ENCODE measurements around the gene AGXT.

The AGXT gene

DNA sequence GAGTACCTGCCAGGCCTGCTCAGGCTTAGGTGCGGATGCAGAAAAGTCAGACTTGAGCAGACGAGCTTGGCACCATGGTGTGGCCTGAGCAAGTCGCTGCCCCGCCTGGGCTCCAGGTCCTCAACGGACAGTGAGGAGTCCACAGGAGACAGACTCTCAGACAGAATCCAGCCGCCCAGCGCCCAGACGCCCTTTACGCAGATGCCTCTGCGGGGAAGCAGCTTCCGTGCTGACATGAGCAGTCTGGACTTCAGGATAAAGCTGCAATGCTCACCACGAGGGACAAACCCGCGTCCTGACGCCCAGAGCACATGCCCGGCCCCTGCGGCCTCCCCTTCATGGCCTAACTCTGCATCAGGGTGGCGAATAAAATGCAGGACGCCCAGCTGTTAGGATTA is 30.8 kb downstream of the AGXT start:
- DNase-seq: no peak

DNA sequence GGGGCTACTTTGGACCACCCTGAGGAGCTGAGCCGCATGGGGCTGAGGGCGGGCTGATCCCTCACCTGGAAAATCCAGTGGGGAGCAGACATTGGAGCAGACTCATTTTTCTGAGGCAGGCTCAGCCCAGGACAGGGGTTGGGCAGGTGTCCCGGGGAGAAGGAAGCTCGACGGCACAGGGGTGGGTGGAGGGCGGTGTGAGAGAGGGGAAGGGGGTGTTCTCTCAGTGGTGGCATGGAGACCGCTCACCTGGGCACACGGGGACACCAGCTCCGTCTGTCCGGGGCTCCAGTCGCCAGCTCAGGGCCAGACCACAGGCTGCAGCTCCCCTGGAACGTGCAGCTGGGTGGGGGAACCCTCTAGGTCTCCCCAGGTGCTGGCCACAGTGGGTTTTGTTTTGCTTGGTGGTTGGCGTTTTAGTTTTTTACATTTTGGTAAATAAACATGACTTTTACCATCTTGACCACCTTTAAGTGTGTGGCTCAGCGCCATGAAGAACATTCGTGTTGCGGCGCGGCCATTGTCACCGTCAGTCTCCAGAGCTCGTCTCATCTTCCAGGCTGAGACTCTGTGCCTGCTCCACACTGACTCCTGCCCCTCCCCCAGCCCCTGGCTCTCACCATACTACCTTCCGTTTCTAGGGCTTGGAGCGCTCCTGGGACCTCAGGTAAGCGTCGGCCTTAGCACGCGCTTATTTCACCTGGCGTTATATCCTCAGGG is 31.7 kb downstream of the AGXT start:
- DNase-seq: no peak

DNA sequence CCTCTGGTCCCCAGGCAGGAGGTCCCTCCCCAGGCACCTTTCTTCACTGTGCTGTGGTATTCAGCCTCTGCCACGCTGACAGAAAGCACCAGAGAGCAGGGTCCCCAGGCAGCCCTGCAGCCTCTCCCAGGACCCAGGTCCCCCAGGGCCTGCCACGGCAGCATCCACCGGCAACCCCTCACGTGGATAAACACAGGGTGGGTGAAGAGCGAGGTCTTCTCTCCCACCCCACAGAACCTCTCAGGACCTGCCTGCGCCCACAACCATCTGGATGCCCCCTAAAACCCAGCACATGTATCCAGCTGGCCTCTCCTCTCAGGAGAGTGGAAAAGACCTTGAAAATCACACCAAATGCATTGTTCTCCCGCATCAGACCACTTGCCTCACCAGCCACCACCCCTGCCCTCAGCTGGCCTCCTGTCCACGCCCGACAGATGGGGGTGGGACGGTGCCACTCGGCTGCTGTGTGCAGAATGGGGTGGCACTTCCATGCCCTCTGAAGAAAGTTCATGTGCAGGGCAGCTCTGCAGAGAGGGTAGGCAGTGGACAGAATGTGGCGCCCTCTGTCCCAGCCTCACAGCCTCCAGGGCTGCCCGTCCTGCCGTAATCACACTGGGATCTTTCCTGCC is 33.5 kb downstream of the AGXT start:
- no peak for DNase-seq

DNA sequence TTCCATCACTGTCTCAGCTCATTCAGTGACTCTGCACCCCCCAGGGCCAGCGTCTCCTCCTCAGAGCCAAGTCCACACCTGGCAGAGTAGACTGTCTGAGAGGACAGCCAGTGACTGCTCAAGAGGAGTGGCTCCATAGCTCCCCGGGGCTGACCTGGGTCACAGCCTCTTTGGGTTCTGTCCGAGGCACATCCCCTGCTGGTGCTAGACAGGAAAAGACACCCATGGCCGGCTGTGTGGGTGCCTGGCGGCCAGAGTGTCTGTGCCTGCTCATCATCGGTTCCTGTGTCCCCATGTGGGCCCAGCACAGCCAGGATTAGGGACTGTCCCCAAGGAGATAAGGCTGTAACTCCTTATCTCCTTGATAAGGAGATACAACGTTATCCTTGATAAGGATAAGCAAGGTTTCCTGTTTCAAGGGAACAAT is 34.0 kb downstream of the AGXT start:
- no peak for DNase-seq

DNA sequence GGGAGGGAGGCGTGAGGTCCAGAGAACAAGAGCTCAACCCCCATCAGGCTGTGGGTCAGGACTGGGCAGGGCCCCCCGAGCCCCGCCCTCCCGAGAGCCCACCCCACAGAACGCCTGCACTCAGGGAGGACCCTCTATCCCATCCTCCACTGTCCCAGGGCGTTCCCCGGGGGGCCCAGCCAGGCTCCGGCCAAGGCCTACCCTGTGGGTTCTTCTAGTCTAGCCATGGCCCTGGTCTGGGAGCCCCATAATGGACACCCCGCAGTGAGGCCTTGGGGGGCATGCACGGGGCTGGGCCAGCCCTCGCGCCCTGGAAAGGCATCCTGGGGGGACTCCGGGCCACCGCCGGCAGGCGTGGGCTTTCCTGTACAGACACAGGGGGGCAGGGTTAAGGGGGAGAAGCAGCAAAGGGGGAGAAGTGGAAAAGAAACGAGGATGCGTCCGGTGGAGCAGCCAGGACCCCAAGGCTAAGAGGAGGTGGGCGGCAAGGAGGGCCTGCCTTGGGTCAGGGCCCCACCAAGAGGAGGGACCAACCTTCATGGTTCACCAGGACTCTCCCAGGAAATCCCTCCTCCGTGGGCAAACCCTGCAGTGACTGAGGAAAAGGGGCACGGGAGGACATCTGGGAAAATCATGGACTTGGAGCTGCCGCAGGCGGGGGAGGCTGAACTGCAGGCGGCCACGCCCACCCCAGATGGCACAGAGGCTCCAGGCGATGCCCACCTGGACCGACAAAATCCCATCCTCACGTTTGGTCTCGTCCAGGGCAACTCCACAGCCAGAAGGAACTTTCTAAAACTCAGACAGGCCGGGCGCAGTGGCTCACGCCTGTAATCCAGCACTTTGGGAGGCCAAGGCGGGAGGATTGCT is 34.8 kb downstream of the AGXT start:
- DNase-seq: no peak

DNA sequence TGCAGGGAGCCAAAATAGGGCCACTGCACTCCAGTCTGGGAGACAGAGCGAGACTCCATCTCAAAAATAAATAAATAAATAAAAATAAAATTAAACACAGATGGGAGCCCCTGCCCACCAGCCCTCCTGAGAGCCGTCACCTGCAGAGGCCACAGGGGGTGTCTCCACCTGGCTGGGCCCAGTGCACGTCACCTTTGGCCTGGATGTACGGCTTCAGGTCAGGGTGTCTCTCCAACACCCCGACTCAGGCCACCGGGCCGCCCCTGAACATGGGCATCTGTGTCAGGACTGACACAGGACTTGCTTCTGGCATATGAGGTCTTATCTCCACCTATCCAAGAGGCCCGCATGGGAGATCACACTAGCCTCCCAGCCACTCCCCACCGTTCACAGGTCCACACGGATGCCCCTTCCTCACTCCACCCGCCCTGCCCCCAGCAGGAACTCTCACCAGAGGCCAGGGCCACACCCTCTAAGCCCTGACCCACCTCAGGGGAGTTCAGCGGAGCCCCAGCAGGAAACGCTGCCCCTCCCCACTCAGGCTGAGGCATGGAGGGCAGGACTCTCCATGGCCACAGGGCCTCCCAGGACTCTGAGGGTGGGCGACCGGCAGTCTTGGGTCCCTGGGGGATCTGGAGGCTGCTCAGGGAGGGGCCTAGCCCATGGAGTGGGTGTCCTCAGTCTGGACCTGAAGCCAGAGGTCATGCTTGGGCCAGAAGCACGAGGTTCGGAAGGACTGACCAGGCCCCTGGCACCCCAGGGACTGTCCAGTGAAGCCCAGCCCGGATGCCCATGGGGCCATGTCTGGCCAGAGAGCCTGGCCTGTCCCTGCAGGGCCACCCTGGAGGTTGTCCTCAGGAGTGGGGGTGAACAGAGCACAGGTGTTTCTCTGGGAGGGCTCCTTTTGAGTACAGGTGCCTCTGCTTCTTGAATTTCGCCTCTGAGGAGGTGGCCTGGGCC is 35.9 kb downstream of the AGXT start:
- DNase-seq: no peak

DNA sequence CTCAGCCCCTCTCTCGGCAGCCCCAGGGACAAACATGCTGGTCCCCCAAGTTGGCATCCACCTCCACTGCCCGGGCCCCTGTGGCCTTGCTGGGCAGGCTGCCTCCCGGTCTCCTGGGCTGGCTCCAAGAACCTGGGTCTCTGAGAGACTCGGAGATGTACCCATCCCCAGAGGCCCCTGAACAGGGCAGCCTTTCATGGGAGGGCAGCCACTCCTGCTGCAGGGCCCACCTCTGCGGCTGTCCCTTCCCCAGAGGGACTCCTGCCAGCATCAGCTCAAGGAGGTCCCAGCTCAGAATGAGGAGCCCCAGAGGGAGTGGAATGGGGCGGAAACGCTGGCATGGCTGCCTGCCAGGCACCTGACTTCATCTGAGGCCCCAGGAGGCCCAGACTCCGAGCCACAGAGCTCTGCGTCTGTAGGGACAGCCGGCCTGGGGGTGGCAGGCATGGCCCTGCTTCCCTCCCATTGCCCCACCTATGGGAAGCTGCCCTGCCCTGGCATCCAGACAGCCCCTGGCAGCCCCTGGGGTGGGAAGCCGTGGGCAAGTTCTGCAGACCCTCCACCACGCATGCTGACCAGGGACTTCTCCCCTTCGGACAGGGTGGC is 36.7 kb downstream of the AGXT start:
- DNase-seq: no peak

DNA sequence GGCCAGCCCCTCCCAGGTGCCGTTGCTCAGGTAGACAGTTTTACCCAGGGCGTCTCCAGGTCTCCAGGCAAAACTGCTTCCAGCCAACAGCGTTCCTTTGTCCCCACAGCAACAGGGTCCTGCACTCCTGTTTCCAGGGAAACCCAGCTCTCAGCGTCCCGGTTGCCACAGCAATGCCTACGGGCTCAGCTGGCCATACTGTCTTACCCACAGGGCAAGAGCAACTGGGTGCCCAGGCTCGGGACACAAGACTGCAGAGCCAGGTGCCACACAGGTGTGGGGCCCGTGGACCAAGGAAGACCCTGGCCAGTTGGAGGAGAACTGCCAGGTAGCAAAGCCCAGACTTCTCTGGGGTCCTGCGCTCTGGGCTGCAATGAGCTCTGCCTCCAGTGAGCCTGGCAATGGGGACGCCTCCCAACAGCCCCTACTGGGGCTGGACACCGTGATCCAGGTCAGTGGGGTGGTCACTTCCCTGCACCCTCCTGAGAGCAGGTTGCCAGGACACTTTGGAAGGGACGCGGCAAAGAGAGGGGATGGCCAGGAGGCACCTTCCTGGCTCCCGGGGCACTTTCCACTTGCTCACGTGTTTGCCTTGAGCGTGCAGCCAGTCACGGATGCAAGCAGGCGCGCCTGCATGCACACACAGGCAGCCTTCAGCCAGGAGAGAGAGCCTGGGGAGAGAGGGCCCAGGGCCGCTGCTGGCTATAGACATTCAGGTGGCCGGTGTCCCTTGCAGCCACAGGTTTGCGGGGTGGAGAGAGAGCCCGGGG is 37.7 kb downstream of the AGXT start, which contains the start of gene CROCC2:
TSS of gene CROCC2 (plus strand) at position 196 of the 770 bp plus-strand sequence. CDS start at position 374, 178 bp downstream.
- no peak for DNase-seq

DNA sequence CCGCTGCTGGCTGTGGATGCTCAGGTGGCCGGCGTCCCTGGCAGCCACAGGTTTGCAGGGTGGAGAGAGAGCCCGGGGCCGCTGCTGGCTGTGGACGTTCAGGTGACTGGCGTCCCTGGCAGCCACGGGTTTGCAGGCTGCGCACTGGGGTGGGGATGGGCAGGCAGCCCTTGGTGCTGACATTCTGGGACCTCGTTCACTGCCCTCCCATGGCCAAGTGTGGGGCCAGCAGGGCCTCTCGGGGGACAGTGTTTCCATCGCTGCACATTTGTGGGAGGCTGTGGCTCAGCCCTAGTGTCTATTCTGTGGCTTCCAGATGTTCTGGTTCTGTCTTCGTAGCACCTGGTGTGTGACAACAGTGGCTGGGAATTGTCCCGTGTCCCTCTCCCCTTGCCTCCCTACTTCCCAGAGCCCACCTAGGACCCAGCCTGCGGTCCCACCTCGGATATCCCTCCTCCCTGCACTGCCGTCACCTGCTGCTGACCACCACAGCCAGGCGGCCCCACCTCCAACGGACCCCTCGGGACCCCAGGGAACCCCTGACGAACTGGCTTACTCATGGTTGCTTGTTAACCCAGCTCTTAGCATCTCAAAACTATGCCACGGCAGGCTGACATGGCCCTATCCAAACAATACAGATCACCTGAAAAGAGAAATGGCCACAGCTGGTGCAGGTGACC is 38.4 kb downstream of the AGXT start:
- DNase-seq: no peak

DNA sequence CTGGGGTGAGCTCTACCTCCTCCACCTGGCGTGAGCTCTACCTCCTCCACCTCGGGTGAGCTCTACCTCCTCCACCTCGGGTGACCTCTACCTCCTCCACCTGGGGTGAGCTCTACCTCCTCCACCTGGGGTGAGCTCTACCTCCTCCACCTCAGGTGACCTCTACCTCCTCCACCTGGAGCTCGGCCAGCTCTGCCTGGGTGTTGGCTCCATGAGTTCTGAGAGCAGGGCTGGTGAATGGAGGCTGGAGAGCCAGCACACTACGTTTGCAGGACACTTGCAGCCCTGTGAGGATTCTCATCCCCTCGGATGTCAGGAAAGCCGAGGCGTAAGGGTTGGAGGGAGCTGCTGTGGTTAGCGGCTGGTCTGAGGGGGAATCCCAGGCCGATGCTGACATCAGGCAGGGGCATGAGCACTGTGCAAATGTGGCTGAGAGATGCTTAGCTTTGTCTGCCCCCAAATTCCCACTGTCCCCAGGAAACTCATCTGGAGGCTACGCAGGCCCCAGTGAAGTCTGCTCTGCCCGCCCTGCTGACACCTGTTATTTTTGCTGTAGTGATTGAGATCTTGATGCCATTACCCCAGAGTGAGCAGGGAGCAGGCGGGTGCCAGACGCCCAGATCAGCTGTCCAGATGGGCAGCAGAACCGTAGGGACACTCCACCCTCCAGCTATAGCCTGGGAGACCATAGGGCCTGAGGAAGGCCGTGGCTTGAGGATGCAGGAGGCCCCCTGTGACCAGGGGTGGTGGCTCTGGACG is 40.8 kb downstream of the AGXT start:
- DNase-seq: no peak

DNA sequence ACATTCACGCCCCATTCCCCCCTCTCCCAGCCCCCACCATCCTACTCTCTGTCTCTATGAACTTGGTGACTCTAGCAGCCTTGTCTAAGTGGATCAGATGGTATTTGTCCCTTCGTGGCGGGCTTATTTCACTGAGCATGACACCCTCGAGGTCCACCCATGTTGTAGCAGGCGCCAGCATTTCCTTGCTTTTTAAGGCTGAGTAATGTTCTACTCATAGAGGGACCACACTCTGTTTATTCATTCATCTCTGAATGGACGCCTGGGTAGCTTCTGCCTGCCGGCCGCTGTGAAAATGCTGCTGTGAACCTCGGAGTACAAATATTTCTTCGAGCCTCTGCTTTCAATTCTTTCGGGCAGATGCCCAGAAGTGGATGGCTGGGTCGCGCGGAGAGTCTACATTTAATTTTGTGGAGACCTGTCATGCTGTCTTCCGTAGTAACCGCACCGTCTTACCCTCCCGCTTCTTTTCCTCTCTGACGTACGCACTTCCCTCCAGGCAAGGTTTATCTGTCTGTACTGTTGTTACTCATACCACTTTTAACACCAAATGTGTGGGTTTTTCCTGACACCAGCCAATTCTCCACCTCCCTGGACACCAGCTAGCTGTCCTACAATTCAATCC is 43.1 kb downstream of the AGXT start:
- no peak for DNase-seq

DNA sequence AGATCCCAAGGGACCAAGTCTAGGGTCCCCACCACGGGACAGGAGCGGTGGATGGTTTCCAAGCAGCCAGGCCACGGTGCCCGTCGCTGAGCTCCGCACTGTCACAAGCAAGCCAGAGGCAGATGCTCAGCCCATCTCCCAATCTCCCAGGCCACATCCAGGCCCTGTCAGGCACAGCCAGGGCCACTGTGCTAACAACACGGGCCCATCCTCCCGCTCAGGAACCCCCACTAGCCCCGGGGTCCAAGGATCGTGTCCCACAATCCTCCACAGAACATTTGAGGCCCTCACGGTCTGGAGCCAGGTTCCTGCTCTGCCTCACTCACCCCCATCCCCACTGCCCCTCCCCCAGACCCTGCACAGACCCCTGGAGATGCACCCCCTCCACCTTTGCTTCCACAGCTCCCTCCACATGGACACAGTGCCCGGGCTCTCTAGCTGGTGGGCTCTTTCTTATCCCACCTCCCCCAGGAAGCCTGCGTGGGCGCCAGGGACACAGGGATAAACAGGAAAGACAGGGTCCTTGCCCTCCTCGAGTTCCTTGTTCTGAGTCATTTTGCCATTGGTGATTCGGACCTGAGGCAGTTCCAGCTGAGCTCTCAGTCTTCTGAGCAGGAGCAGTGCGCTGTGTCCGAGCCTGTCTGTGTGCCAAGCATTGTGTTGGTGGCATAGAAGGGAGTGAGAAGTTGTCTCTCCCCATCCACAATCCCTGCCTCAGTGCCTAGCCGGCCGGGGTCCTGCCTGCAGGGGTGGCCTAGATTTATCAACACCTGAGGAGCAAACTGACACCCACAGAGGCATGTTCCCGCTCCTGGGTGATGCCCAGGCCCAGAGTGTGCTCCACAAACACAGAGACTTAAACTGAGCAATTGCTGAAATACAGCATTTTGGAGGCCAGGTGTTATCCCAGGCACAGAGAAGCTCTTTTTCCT is 44.5 kb downstream of the AGXT start:
- DNase-seq: no peak

DNA sequence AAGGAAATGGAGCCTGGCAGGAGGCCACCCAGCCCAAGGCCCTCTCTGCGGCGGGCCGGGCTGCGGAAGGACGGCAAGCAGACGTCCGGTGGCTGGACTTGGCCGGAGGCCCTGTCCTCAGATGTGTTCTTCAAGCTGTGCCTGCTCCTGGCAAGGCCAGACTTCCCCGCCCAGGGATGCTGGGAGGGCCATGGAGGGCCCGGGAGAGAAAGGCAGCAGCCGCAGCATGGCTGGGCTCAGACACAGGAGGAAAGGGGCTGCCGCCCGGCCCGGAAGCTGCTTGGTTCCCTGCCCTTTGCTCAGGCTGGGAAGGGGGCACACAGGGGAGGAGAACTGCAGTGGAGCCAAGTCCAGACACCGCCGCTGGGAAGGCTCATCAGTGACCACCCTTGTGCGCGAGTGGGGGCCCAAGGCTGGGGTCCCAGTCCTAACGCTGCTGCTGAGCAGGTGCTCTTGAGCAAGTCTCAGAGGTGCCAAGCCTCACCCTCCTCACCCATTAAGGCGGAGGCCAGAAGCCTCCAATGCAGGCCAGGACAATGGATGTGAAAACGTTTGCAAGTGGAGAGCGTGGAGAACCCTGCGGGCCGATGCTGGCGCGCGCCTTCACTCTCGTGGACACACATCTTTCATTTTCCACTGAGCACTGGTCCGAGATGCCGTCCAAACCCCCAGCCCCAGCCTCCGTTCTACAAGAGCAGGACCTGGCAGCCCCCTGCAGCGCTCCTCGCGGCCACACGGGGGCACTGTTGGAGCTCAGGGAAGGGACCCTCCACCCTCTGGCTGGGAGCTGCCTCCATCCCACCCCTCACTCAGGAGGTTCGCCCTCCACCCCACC is 45.4 kb downstream of the AGXT start:
- peak; percentile 99 for DNase-seq

DNA sequence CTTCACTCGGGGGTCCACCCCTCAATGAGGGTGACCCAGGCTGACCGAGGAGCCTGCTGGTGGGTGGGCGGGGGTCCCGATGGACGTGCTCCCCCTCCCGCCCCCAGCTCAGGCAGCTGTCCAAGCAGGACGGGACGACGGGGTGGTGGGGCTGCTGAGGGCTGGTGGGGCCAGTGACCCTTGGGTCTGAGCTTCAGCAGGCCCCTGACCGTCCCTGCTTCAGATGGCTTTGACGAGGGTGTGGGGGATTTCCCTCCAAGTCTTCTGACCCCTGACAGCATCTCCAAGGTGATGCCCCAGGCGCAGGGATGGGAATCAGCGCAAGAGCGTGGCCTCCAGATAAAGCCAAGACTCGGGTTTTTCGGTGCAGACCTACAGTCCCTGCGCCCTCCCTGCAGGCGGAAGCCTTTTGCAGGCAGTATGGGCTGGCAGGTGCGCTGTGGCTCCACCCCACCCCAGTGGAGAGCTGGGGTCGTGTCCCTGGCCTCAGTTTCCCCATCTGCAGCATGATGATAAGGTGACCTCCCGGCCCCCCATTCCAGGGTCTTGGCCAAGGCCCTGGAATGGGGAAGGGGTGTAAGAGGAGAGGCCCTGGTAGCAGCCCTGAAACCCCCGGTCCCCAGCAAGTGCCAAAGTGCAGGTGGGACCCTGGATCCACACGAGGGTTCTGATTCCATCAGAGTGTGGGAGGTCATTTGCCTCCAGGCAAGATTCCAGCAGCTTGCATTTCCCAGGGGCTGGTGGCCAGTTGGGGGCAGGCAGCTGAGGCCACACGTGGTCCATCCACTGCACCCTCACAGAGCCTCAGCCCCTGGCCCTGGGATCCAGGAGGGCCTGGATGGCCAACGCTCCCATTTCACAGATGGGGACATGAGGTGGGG is 46.3 kb downstream of the AGXT start:
- DNase-seq: peak; percentile 92

DNA sequence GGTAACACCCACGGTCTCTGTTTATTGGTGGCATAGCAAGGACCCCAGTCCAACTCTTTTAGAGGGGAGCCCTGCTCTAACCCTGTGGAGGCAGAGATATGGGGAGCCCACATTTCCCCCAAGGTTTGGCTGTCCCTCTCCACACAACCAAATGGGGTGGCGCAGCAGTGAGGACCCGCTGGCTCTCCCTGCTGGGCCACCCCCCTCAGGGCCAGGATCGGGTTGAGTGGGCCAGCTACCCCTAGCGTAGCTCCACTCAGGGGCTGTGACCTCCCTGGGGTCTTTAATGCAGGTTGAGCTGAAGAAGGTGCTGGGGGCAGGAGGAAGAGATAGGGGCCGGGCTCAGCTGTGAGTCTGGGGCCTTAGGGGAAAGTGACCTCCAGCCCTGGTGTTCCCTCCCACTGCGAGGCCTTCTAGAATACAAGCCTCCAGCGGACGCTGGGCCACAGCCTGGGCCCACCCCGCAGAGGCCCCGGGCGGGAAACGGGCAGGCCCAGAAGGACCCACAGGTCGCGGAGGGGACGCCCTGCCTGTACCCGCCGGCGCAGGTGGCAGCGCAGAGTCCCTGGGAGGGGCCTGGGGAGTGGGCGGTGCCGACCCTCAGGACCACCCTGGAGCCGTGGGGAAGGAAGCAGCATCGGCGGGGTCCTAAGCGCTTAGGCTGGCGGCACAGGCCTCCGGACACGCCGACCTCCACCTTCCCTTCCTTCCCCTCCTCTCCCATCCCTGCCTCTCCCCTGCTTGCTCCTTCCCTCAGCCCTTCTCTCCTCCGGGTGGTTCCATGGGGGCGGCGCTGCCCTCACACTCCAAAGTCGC is 47.1 kb downstream of the AGXT start:
- no peak for DNase-seq

Data from 8988T (cell line).